Adrenal gland (tissue), 12 donors: ENCODE data around the gene INF2. TPM values are rescaled to one million over a fixed set of nuclear protein-coding genes. Genes with fewer than 3 reads are reported as not detected.

Source experiments
- DNase-seq, 7 donors: peaks; one replicate each; pipeline ENCODE4 v3.0.0-alpha.2; 2019 to 2020
- H3K27ac ChIP-seq, 5 donors: fragments of 200-600 bp; sonication (generic) in 4 of 5; 1 replicate in 3 of 5; 2 replicates in 2 of 5; pipeline versions ENCODE4 v1.5.1 to v1.8.0; 2016 to 2020; ENCODE audit warnings: mild to moderate bottlenecking in 1 of 5
- H3K27me3 ChIP-seq: fragments of 200-600 bp; 2 replicates; pipeline ENCODE4 v1.8.0; 2021
- H3K36me3 ChIP-seq, 2 donors: fragments of 200-600 bp; replicated peaks in 1 of 2; 1 replicate in 1 of 2; 2 replicates in 1 of 2; pipeline versions ENCODE4 v1.5.1 to v1.8.0; 2018 to 2022
- H3K4me1 ChIP-seq, 2 donors: fragments of 200-600 bp; replicated peaks in 1 of 2; 1 replicate in 1 of 2; 2 replicates in 1 of 2; pipeline versions ENCODE4 v1.5.1 to v1.8.0; 2018 to 2021
- H3K4me3 ChIP-seq, 4 donors: fragments of 200-600 bp; sonication (generic) in 3 of 4; one replicate each; pipeline ENCODE4 v1.5.1; 2016 to 2018
- H3K9me3 ChIP-seq, 3 donors: fragments of 200-600 bp; sonication (generic) in 1 of 3; replicated peaks in 1 of 3; 1 replicate in 2 of 3; 2 replicates in 1 of 3; pipeline versions ENCODE4 v1.5.1 to v1.8.0; 2016 to 2021
- CTCF ChIP-seq, 6 experiments: fragments of 450-650 bp in 4 of 6; fragments of 200-600 bp in 2 of 6; sonication (generic) in 1 of 6; IDR thresholded peaks; 1 replicate in 5 of 6; 2 replicates in 1 of 6; pipeline versions ENCODE4 v1.5.1 to v1.8.0; 2016 to 2021; ENCODE audit warnings: antibody characterized with exemption in 6 of 6, mild to moderate bottlenecking in 2 of 6, moderate library complexity in 1 of 6
- POLR2A ChIP-seq, 2 donors: fragments of 450-650 bp; IDR thresholded peaks; one replicate each; pipeline ENCODE4 v1.6.1; 2017; ENCODE audit warnings: antibody characterized with exemption in 2 of 2, mild to moderate bottlenecking in 2 of 2, moderate library complexity in 1 of 2
- WGBS, 4 donors: extraction: QIAGEN DNeasy Blood & Tissue Kit in 2 of 4; methylation state at CpG; one replicate each; pipeline versions ENCODE4 v1.1.5 to v1.1.7; 2013 to 2017; 5-methylcytosine and 5-hydroxymethylcytosine counted together
- intact Hi-C, 2 donors: fragments of 100-400 bp; cut with DNase I; formaldehyde crosslinking; loops; one replicate each; pipeline versions ENCODE4 v1.14.1 to v1.15.0; 2022 to 2023
- polyA plus RNA-seq, 3 donors: library from polyadenylated mRNA; stranded (reverse); fragments of 200-250 nt in 2 of 3; fragments of 350-450 nt in 1 of 3; fragmentation: Illumina TruSeq in 1 of 3; extraction: RNeasy Lipid Tissue Mini Kit (QIAGEN cat#74804) in 1 of 3; gene quantifications; one replicate each; pipeline ENCODE4 v1.2.3, GENCODE V29; 2013 to 2014
- total RNA-seq, 9 donors: library from RNA; depleted of rRNA in 4 of 9; stranded (reverse); fragments of >200 nt in 4 of 9; fragments of 120-200 nt in 1 of 9; fragmentation: NEBNext Ultra II Directional in 1 of 9; extraction: Animal tissue kit (Norgen Biotek cat#: 25700) in 1 of 9; gene quantifications; one replicate each; pipeline versions ENCODE4 v1.1.0 to v1.2.4, GENCODE V29; 2013 to 2023
- donor health status: healthy with polysubstance abuse.
- donor health status: Bipolar disorder and iron deficiency.
- donor health status: DM: yes; HTN: yes; CAD: no.
- donor health status: DM: no; HTN: no; CAD: no.
- donor health status: DM: no; HTN: no; CAD: no.
- donor health status: DM: yes; HTN: yes; CAD: no.

INF2 gene
- total and polyA plus RNA-seq, 12 donors, result 8.4 to 217 (median 62.0) TPM

GRCh38 chr14:104752735-104753527 lies 63.5 kb downstream of the INF2 start, which contains the start of gene SIVA1:
Gene SIVA1, plus strand, starts transcription at chr14:104753147. Its CDS starts 55 bp downstream, at chr14:104753202.
- 0 to 2% (median 1%) methylated on average over 10 to 95 of the region's 95 CpGs for WGBS, 4 donors
- Histone ChIP-seq H3K27me3 (no peaks in the 10 kb centered on the region), H3K27ac (peak within 1 kb of the TSS in 4 of 5 donors; percentile 64 to 86 (median 76)), H3K4me1 (peaks cover 10 to 26% of the 10 kb centered on the region in 2 donors), H3K4me3 (peak within 1 kb of the TSS; percentile 49 to 84 (median 65)), H3K36me3 (peaks cover 0 to 27% of the 10 kb centered on the region in 2 donors), H3K9me3 (no peaks in the 10 kb centered on the region)
- intact Hi-C loops, result no loop called here
- peak; percentile 99 to 100 (median 100) for DNase-seq
- TF ChIP-seq CTCF (IDR thresholded peaks at IDR 0.05) (no peak), POLR2A (IDR thresholded peaks at IDR 0.05) (peak; percentile 90 to 91)

GRCh38 chr14:104753528-104754212 lies 64.3 kb downstream of the INF2 start:
- Histone ChIP-seq H3K27ac (peak overlapping the region in 4 of 5 donors; percentile 64 to 86 (median 74)), H3K9me3 (no peaks in the 10 kb centered on the region), H3K4me1 (peaks cover 10 to 26% of the 10 kb centered on the region in 2 donors), H3K27me3 (no peaks in the 10 kb centered on the region), H3K36me3 (peaks cover 0 to 34% of the 10 kb centered on the region in 2 donors), H3K4me3 (peak overlapping the region; percentile 49 to 84 (median 65))
- peak in 3 of 7 donors; percentile 37 to 46 (median 45) for DNase-seq
- TF ChIP-seq CTCF (IDR thresholded peaks at IDR 0.05) (no peak), POLR2A (IDR thresholded peaks at IDR 0.05) (no peak)
- 1 to 8% (median 2%) methylated on average over 10 to 30 of the region's 30 CpGs for WGBS, 4 donors
- intact Hi-C loops, result no loop called here

DNA sequence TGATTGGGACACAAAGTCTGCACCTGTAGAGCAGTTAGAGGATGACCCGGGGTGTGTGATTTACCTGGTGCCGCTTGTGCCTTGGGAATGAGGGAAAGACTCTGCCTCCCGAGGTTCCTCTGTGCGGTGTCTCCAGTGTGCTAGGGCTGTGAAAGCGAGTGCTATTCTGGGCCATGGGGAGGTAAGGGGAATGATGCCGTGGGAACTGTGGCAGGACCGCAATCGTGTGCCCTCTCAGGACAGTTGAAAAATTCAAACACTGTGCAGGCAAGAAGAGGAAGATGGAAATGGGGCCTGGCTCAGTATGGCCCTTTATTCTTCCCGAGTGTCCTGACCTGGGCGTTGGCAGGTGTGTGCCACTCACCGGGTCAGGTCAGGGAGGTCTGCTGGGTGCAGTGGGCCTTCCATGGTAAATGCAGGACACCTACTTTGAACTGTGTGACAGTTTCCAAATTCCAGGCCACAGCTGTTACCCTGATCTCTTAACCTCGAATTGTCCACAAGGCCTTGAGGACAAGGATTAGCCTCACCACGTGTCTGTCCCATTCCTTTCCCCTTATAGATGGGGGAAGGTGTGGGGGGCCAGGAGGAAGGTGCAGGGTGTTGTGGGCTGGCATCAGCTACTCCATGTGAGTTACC lies 64.9 kb downstream of the INF2 start:
- peaks cover 0 to 40% of the 10 kb centered on the region in 2 donors for H3K36me3 ChIP-seq
- intact Hi-C loops, result no loop called here
- TF ChIP-seq POLR2A (IDR thresholded peaks at IDR 0.05) (no peak), CTCF (IDR thresholded peaks at IDR 0.05) (no peak)
- no peaks in the 10 kb centered on the region for H3K27me3 ChIP-seq
- H3K4me3 ChIP-seq, result peak overlapping the region in 2 of 4 donors; percentile 60 to 70
- 48 to 57% (median 53%) methylated on average over 11 to 13 of the region's 13 CpGs for WGBS, 4 donors
- peaks cover 10 to 26% of the 10 kb centered on the region in 2 donors for H3K4me1 ChIP-seq
- no peak for DNase-seq
- H3K27ac ChIP-seq, result peak overlapping the region in 2 of 5 donors; percentile 64 to 86
- no peaks in the 10 kb centered on the region for H3K9me3 ChIP-seq

DNA sequence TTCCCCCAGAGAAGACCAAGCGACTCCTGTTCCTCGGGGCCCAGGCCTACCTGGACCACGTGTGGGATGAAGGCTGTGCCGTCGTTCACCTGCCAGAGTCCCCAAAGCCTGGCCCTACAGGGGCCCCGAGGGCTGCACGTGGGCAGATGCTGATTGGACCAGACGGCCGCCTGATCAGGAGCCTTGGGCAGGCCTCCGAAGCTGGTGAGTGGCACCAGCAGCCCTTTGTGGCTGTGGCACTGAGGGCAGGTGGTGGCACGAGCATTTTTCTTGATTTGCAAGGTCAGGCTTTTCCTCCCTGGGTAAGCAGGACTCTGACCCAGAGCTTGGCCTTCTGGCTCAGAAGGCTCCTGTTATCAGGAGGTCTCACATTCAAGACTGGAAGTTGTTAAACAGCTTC lies 66.2 kb downstream of the INF2 start:
- H3K4me1 ChIP-seq, result peaks cover 10 to 26% of the 10 kb centered on the region in 2 donors
- peaks cover 0 to 47% of the 10 kb centered on the region in 2 donors for H3K36me3 ChIP-seq
- intact Hi-C loops, result no loop called here

More for the DNA sequence above, 66.2 kb downstream of the INF2 start:
- Histone ChIP-seq H3K4me3 (no peak overlapping the region), H3K27ac (no peak overlapping the region), H3K27me3 (no peaks in the 10 kb centered on the region), H3K9me3 (no peaks in the 10 kb centered on the region)
- no peak for DNase-seq
- WGBS, 4 donors, result 62 to 74% (median 65%) methylated on average over 5 to 11 of the region's 11 CpGs
- TF ChIP-seq CTCF (IDR thresholded peaks at IDR 0.05) (no peak), POLR2A (IDR thresholded peaks at IDR 0.05) (no peak)
